K562 (cell line): ENCODE results near the gene SPATS2. TPM values are rescaled to one million over a fixed set of nuclear protein-coding genes. Genes with fewer than 3 reads are reported as not detected.

Source experiments
- ATAC-seq: fragments of 200-7000 bp; cut with Tn5 transposase; 3 replicates; pipeline ENCODE4 v1.9.1; 2020; ENCODE audit warnings: moderate library complexity
- BruUV-seq: library from RNA; stranded (reverse); fragments of 400-500 nt; replicated peaks from 2 replicates; lab custom pipeline; 2021; lab: Mats Ljungman, UMichigan
- CTCF ChIA-PET: fragments of 300-600 bp; formaldehyde crosslinking; extraction: SDS; loops from one replicate; lab custom pipeline; 2021; ENCODE audit warnings: low intra/inter-chr PET ratio; lab: Yijun Ruan, JAX
- POLR2A ChIA-PET: fragments of 300-600, 350-650 bp; sonication (Branson Sonifier 250); formaldehyde crosslinking; extraction: SDS; loops from one replicate; lab custom pipeline; 2021; ENCODE audit warnings: antibody characterized with exemption, inconsistent platforms; lab: Yijun Ruan, JAX
- DNase-seq, 4 experiments: peaks; one replicate each; pipeline versions ENCODE4 v3.0.0 to v3.0.0-alpha.2; 2011 to 2018; ENCODE audit warnings: low spot score in 3 of 4, mixed read lengths in 3 of 4; ENCODE audit errors: extremely low read depth in 1 of 4
- FAIRE-seq: peaks from 2 replicates; lab custom pipeline; 2011; peaks lifted over from hg19 to GRCh38; lab: Jason Lieb, UNC
- H2AFZ ChIP-seq: 2 replicates; pipeline ENCODE4 v1.6.0; 2011; ENCODE audit warnings: low read depth, low read length, control low read depth, inconsistent platforms
- H3K27ac ChIP-seq: fragments of 200-600 bp; 3 replicates; pipeline ENCODE4 v1.8.0; 2011; ENCODE audit warnings: low read depth, mild to moderate bottlenecking, control low read depth, inconsistent platforms, low read length, moderate library complexity, mixed read lengths; ENCODE audit errors: extremely low read depth
- H3K27me3 ChIP-seq, 2 experiments: fragments of 300-600 bp in 1 of 2; 2 replicates in 1 of 2; 3 replicates in 1 of 2; pipeline versions ENCODE4 v1.6.0 to v1.8.0; 2011; ENCODE audit warnings: inconsistent platforms in 2 of 2, low read length in 2 of 2, mild to moderate bottlenecking in 1 of 2, mixed read lengths in 1 of 2, moderate library complexity in 1 of 2; ENCODE audit not compliant: control insufficient read depth in 2 of 2, insufficient read depth in 2 of 2
- H3K36me3 ChIP-seq: fragments of 300-600 bp; 3 replicates; pipeline ENCODE4 v1.8.0; 2011; ENCODE audit warnings: mild to moderate bottlenecking, low read length, inconsistent platforms; ENCODE audit not compliant: control insufficient read depth, insufficient read depth
- H3K4me1 ChIP-seq, 2 experiments: fragments of 200-600 bp in 1 of 2; replicated peaks in 1 of 2; 2 replicates in 1 of 2; 3 replicates in 1 of 2; pipeline versions ENCODE4 v1.5.1 to v1.8.0; 2011; ENCODE audit warnings: inconsistent platforms in 2 of 2, low read length in 2 of 2, mild to moderate bottlenecking in 1 of 2, mixed read lengths in 1 of 2, moderate library complexity in 1 of 2; ENCODE audit not compliant: control insufficient read depth in 2 of 2, insufficient read depth in 2 of 2
- H3K4me2 ChIP-seq: 2 replicates; pipeline ENCODE4 v1.6.1; 2011; ENCODE audit warnings: low read length, control low read depth, inconsistent platforms, mixed read lengths; ENCODE audit not compliant: insufficient read depth
- H3K4me3 ChIP-seq: fragments of 200-600 bp; sonication (generic), shearing (Covaris generic); 2 replicates; pipeline ENCODE4 v1.5.1; 2016; ENCODE audit warnings: control low read depth, inconsistent platforms
- H3K79me2 ChIP-seq: fragments of 200-600 bp; 3 replicates; pipeline ENCODE4 v1.8.0; 2011; ENCODE audit warnings: low read length, inconsistent platforms; ENCODE audit not compliant: control insufficient read depth, insufficient read depth
- H3K9ac ChIP-seq, 2 experiments: 2 replicates each; pipeline versions ENCODE4 v1.6.0 to v1.6.1; 2011; ENCODE audit warnings: low read depth in 2 of 2, low read length in 2 of 2, control low read depth in 1 of 2, inconsistent platforms in 1 of 2, mild to moderate bottlenecking in 1 of 2, mixed read lengths in 1 of 2; ENCODE audit not compliant: insufficient read depth in 1 of 2
- H3K9me1 ChIP-seq: one replicate; pipeline ENCODE4 v1.6.0; 2011; ENCODE audit warnings: inconsistent platforms, mild to moderate bottlenecking, low read length, moderate library complexity; ENCODE audit not compliant: control insufficient read depth, insufficient read depth
- H3K9me3 ChIP-seq: replicated peaks from 2 replicates; pipeline ENCODE4 v1.5.1; 2011; ENCODE audit warnings: low read depth, low read length, inconsistent platforms; ENCODE audit not compliant: control insufficient read depth, insufficient read depth
- H4K20me1 ChIP-seq: replicated peaks from 2 replicates; pipeline ENCODE4 v1.6.1; 2011; ENCODE audit warnings: low read length, inconsistent platforms, mixed read lengths; ENCODE audit not compliant: control insufficient read depth, insufficient read depth
- CTBP1 ChIP-seq: fragments of 450-650 bp; IDR thresholded peaks from 2 replicates; pipeline ENCODE4 v1.6.1; 2016; ENCODE audit warnings: borderline replicate concordance
- DDX20 ChIP-seq: fragments of 450-650 bp; IDR thresholded peaks from 2 replicates; pipeline ENCODE4 v1.6.1; 2016; ENCODE audit warnings: missing genetic modification characterization, low read depth, mild to moderate bottlenecking, missing compliant biosample characterization, moderate library complexity
- ELF1 ChIP-seq: fragments of 200-800 bp; sonication (Bioruptor generic); IDR thresholded peaks from 2 replicates; pipeline ENCODE4 v1.6.1; 2016; ENCODE audit warnings: missing genetic modification characterization, missing compliant biosample characterization
- ELF4 ChIP-seq: fragments of 450-650 bp; formaldehyde crosslinking; IDR thresholded peaks from 2 replicates; pipeline ENCODE4 v1.4.0; 2022; ENCODE audit warnings: missing genetic modification characterization
- ERF ChIP-seq: fragments of 450-650 bp; formaldehyde crosslinking; IDR thresholded peaks from 2 replicates; pipeline ENCODE4 v1.4.0; 2020; ENCODE audit warnings: mild to moderate bottlenecking, mixed read lengths
- FOXJ3 ChIP-seq: sonication (generic); formaldehyde crosslinking; IDR thresholded peaks from 2 replicates; pipeline ENCODE4 v1.4.0; 2020; ENCODE audit warnings: mild to moderate bottlenecking, missing genetic modification reagents
- NFATC3 ChIP-seq: fragments of 450-650 bp; IDR thresholded peaks from 2 replicates; pipeline ENCODE4 v1.6.1; 2017; ENCODE audit warnings: mild to moderate bottlenecking
- PHF20 ChIP-seq: fragments of 450-650 bp; IDR thresholded peaks from 2 replicates; pipeline ENCODE4 v1.6.1; 2018; ENCODE audit not compliant: partially characterized antibody
- PRMT5 ChIP-seq: sonication (generic); formaldehyde crosslinking; IDR thresholded peaks from 2 replicates; pipeline ENCODE4 v1.5.0; 2020; ENCODE audit warnings: missing genetic modification reagents
- RNF2 ChIP-seq: sonication (generic); IDR thresholded peaks from 2 replicates; pipeline ENCODE4 v1.6.1; 2016
- TBL1XR1 ChIP-seq, 2 experiments: IDR thresholded peaks; 2 replicates each; pipeline ENCODE4 v1.6.1; 2012; ENCODE audit warnings: improper control_type of control experiment in 2 of 2, low read length in 2 of 2, mild to moderate bottlenecking in 1 of 2
- ZFPM2 ChIP-seq: fragments of 250-450 bp; sonication (Bioruptor Pico); IDR thresholded peaks from 2 replicates; pipeline ENCODE4 v1.5.1; 2022; ENCODE audit warnings: mild to moderate bottlenecking
- ZNF23 ChIP-seq: fragments of 250-450 bp; sonication (Bioruptor Pico); IDR thresholded peaks from 2 replicates; pipeline ENCODE4 v1.4.0; 2020; ENCODE audit warnings: mild to moderate bottlenecking
- ZNF324 ChIP-seq: fragments of 250-450 bp; sonication (Bioruptor Pico); IDR thresholded peaks from 2 replicates; pipeline ENCODE4 v1.4.0; 2020; ENCODE audit warnings: mild to moderate bottlenecking
- ZNF444 ChIP-seq: fragments of 250-450 bp; sonication (Bioruptor Pico); IDR thresholded peaks from 2 replicates; pipeline ENCODE4 v1.4.0; 2020; ENCODE audit warnings: mild to moderate bottlenecking, moderate library complexity
- ZNF780A ChIP-seq: fragments of 250-450 bp; sonication (Bioruptor Pico); IDR thresholded peaks from 2 replicates; pipeline ENCODE4 v1.5.0; 2021; ENCODE audit warnings: mild to moderate bottlenecking
- WGBS: fragments of 100-300 bp; shearing (Covaris generic); methylation state at CpG from one replicate; pipeline ENCODE4 v1.1.6; 2016; ENCODE audit warnings: low coverage, mixed read lengths; ENCODE audit not compliant: insufficient coverage; ENCODE audit errors: missing lambda C conversion rate; 5-methylcytosine and 5-hydroxymethylcytosine counted together
- in situ Hi-C: fragments of 300-500 bp; cut with MboI; formaldehyde crosslinking; loops from 4 replicates; pipeline ENCODE4 v1.15.0; 2018; ENCODE audit warnings: inconsistent platforms, mixed read lengths
- intact Hi-C: fragments of 100-400 bp; cut with micrococcal nuclease; formaldehyde crosslinking; loops from 2 replicates; pipeline ENCODE4 v1.14.2; 2022
- polyA plus RNA-seq, 8 experiments: library from polyadenylated mRNA; depleted of rRNA in 4 of 8; stranded (reverse) in 5 of 8; unstranded in 3 of 8; fragments of >200 nt; fragmentation: Nextera tagmentation in 2 of 8; fragmentation: Illumina TruSeq in 1 of 8; extraction: Ambion mirVana in 2 of 8; extraction: Trizol in 1 of 8; gene quantifications; 2 replicates each; pipeline versions ENCODE4 v1.2.1 to v1.2.3, GENCODE V29; 2011 to 2014; ENCODE audit warnings: inconsistent platforms in 1 of 8, missing spikeins in 1 of 8
- total RNA-seq, 7 experiments: library from RNA; depleted of rRNA in 6 of 7; stranded (reverse); fragments of >200 nt in 6 of 7; fragmentation: Illumina TruSeq in 2 of 7; extraction: Trizol in 2 of 7; gene quantifications; 2 replicates each; pipeline versions ENCODE4 v1.2.1 to v1.2.3, GENCODE V29; 2011 to 2021; ENCODE audit warnings: low replicate concordance in 1 of 7
- TF ChIP-seq, protein P1 (sequence below), 2 experiments: fragments of 450-650 bp in 1 of 2; sonication (generic) in 1 of 2; formaldehyde crosslinking in 1 of 2; IDR thresholded peaks in 1 of 2; conservative IDR thresholded peaks in 1 of 2; 2 replicates each; pipeline versions ENCODE4 v1.6.1 to v1.8.1; 2016 to 2023; ENCODE audit warnings: mild to moderate bottlenecking in 2 of 2, moderate library complexity in 2 of 2, inconsistent platforms in 1 of 2, missing genetic modification reagents in 1 of 2
- TF ChIP-seq, protein P2 (sequence below): sonication (generic); formaldehyde crosslinking; IDR thresholded peaks from 2 replicates; pipeline ENCODE4 v1.8.1; 2023; ENCODE audit warnings: mild to moderate bottlenecking, missing genetic modification reagents
- TF ChIP-seq, protein P3 (sequence below): fragments of 250-450 bp; sonication (Bioruptor Pico); IDR thresholded peaks from 2 replicates; pipeline ENCODE4 v1.8.0; 2021; ENCODE audit warnings: moderate library complexity, mild to moderate bottlenecking, inconsistent platforms

The SPATS2 gene
- total and polyA plus RNA-seq, 9 of the 15 experiments (the other 6 are each of a cell fraction or from before 2014, with no cell fraction given), result 5.4 to 48.2 (median 17.5) TPM

DNA sequence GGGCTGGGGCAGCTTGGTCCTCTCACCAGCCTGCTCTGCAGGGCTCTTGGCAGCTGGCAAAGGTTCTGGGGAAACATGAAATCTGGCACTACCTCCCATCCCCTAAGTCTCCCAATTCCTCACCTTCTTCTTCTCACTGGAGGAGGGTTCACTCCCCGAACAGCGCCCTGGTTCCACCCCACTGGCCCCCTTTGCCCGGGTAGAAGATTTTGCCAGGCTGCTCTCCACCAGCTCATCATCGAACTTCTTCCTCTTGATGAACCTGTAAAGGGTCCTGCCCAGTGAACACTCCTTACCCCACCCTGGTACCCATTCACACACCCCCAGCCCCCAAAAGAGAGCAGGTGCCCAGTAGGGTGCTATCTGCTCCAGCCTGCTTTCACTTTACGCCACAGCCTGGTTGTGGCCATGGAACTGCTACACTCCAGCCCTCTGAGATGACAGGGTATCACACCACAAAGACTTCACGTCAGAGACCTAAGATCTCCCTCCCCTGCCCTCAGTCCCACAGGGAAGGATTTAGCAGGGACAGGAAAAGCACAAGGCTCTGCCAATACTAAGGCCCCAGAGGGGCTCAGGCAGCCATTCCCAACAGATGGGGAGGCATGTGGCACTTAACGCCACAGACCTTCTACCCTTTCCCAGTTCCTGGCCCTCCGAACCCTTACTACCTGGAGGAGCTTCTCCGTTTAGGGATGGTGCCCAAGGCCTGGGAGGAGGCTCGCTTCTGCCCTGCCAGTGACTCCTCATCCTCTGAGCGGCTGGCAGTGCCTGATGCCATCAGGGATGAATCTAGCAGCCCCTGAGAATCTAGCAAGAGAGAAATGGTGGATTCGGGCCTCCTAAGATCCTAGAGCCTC, 198.4 kb downstream of the SPATS2 start:
- peaks cover 59% of the 10 kb centered on the region; the same call in 2 of the 3 replicates for H3K36me3 ChIP-seq
- ATAC-seq (no peak), FAIRE-seq (no peak), DNase-seq (no peak)
- no peak overlapping the region for H3K27ac ChIP-seq
- no peaks in the 10 kb centered on the region for H3K9me1 ChIP-seq
- BruUV-seq, result no TSS peak
- 93% methylated on average over 8 of the region's 12 CpGs for WGBS
- no peaks in the 10 kb centered on the region for H4K20me1 ChIP-seq
- ChIA-PET POLR2A (interaction anchor here (2.4 kb wide), 1 partner anchor 11 kb away, joined by 12 read pairs; no protein-coding TSS in a partner anchor), CTCF (no interaction called here)
- H3K4me2 ChIP-seq, result no peak overlapping the region
- H3K9ac ChIP-seq, result 0 out of 4 replicates have a peak overlapping the region, but pooled peaks of 1 of the 2 experiments have one; percentile 33
- in situ Hi-C loops, result no loop called here
- H3K4me3 ChIP-seq, result no peak overlapping the region
- H3K4me1 ChIP-seq, result peaks cover 5 to 8% of the 10 kb centered on the region in 2 experiments; a peak in 3 of 5 replicates
- no peaks in the 10 kb centered on the region for H3K27me3 ChIP-seq
- no peaks in the 10 kb centered on the region for H3K9me3 ChIP-seq
- peaks cover 43% of the 10 kb centered on the region for H3K79me2 ChIP-seq
- intact Hi-C loops, result no loop called here
- H2AFZ ChIP-seq, result no peak overlapping the region
- TF ChIP-seq ZNF780A (no peak), ERF (CRISPR knock-in tag) (no peak), ZNF444 (CRISPR knock-in tag) (no peak), ZFPM2 (CRISPR knock-in tag) (no peak), NFATC3 (no peak), PHF20 (no peak), FOXJ3 (no peak), ELF1 (tag) (no peak), PRMT5 (CRISPR knock-in tag) (no peak), ZNF324 (CRISPR knock-in tag) (no peak), ZNF23 (CRISPR knock-in tag) (no peak), DDX20 (tag) (no peak), TBL1XR1 (IDR thresholded peaks at IDR 0.05; ENCODE audit: low read length in 2 of 2) (no peak), CTBP1 (no peak), RNF2 (no peak), ELF4 (CRISPR knock-in tag) (no peak)
- TF ChIP-seq, protein P1, sequence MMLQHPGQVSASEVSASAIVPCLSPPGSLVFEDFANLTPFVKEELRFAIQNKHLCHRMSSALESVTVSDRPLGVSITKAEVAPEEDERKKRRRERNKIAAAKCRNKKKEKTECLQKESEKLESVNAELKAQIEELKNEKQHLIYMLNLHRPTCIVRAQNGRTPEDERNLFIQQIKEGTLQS (IDR thresholded peaks at IDR 0.05), result no peak
- TF ChIP-seq, protein P1 (CRISPR knock-in tag; conservative IDR thresholded peaks at IDR 0.05), result no peak
- TF ChIP-seq, protein P2, sequence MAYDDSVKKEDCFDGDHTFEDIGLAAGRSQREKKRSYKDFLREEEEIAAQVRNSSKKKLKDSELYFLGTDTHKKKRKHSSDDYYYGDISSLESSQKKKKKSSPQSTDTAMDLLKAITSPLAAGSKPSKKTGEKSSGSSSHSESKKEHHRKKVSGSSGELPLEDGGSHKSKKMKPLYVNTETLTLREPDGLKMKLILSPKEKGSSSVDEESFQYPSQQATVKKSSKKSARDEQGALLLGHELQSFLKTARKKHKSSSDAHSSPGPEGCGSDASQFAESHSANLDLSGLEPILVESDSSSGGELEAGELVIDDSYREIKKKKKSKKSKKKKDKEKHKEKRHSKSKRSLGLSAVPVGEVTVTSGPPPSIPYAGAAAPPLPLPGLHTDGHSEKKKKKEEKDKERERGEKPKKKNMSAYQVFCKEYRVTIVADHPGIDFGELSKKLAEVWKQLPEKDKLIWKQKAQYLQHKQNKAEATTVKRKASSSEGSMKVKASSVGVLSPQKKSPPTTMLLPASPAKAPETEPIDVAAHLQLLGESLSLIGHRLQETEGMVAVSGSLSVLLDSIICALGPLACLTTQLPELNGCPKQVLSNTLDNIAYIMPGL (CRISPR knock-in tag), result no peak
- TF ChIP-seq, protein P3, sequence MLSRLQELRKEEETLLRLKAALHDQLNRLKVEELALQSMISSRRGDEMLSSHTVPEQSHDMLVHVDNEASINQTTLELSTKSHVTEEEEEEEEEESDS (CRISPR knock-in tag), result no peak
